Activated CD4-positive, alpha-beta T cell treated with anti-CD3 and anti-CD28 coated beads, Interleukin-2, Interleukin-4, amounts not matched to agents 100 ng/mL and 50 ng/mL, durations not matched to agents 16 hours and 8 hours (primary cell): ENCODE results near the gene MPP4.

Source experiments
- DNase-seq: peaks from one replicate; pipeline ENCODE4 v3.0.0-alpha.2; 2020; ENCODE audit warnings: low spot score

The MPP4 gene

GRCh38 chr2:201698588-201699226 lies at the start of gene MPP4:
Gene MPP4, minus strand, starts transcription at chr2:201698644. Its CDS starts 4,690 bp downstream, at chr2:201693954.
- peak; percentile 4 for DNase-seq

- no peak for DNase-seq
Measured at GRCh38 chr2:201746551-201746950, 48.1 kb upstream of the MPP4 start.

GRCh38 chr2:201735486-201735885 lies 37.0 kb upstream of the MPP4 start:
- DNase-seq, result no peak

- DNase-seq, result no peak
Measured at GRCh38 chr2:201734111-201734510, 35.7 kb upstream of the MPP4 start.

- DNase-seq, result no peak
Measured at GRCh38 chr2:201733544-201733943, 35.1 kb upstream of the MPP4 start.

GRCh38 chr2:201730651-201731285 lies 32.3 kb upstream of the MPP4 start:
- DNase-seq, result peak; percentile 40

- no peak for DNase-seq
Measured at GRCh38 chr2:201715459-201715858, 17.0 kb upstream of the MPP4 start.

GRCh38 chr2:201712726-201713125 lies 14.3 kb upstream of the MPP4 start:
- DNase-seq, result no peak

- DNase-seq, result no peak
Measured at GRCh38 chr2:201709747-201710146, 11.3 kb upstream of the MPP4 start.

GRCh38 chr2:201709049-201709448 lies 10.6 kb upstream of the MPP4 start:
- no peak for DNase-seq

GRCh38 chr2:201707753-201708152 lies 9.3 kb upstream of the MPP4 start:
- no peak for DNase-seq

GRCh38 chr2:201707142-201707541 lies 8.7 kb upstream of the MPP4 start:
- DNase-seq, result no peak

- no peak for DNase-seq
Measured at GRCh38 chr2:201704536-201704935, 6.1 kb upstream of the MPP4 start.

GRCh38 chr2:201701646-201702045 lies 3.2 kb upstream of the MPP4 start:
- DNase-seq, result no peak

GRCh38 chr2:201699416-201699815 lies 972 bp upstream of the MPP4 start:
- DNase-seq, result no peak

GRCh38 chr2:201697899-201698298 lies 545 bp downstream of the MPP4 start:
- DNase-seq, result no peak

GRCh38 chr2:201696151-201696659 lies 2.2 kb downstream of the MPP4 start:
- peak; percentile 8 for DNase-seq

GRCh38 chr2:201685156-201685555 lies 13.3 kb downstream of the MPP4 start:
- no peak for DNase-seq

GRCh38 chr2:201680743-201681142 lies 17.7 kb downstream of the MPP4 start:
- no peak for DNase-seq

GRCh38 chr2:201678401-201678800 lies 20.0 kb downstream of the MPP4 start:
- DNase-seq, result no peak

GRCh38 chr2:201675454-201675853 lies 23.0 kb downstream of the MPP4 start:
- no peak for DNase-seq

GRCh38 chr2:201674794-201675193 lies 23.6 kb downstream of the MPP4 start:
- no peak for DNase-seq

- DNase-seq, result no peak
Measured at GRCh38 chr2:201674298-201674697, 24.1 kb downstream of the MPP4 start.

GRCh38 chr2:201673546-201673945 lies 24.9 kb downstream of the MPP4 start:
- no peak for DNase-seq
